A549 treated with ZK216348 at 1 μM for 4 hours (cell line): ENCODE results near the gene CHST7. TPM values are rescaled to one million over a fixed set of nuclear protein-coding genes. Genes with fewer than 3 reads are reported as not detected.

Source experiments
- total RNA-seq: library from RNA; stranded (reverse); fragments of 200-300 nt; extraction: Qiagen RNA extraction; gene quantifications from 5 replicates; pipeline ENCODE4 v1.2.3, GENCODE V29; 2022; ENCODE audit warnings: low read depth

CHST7 gene
- total RNA-seq, result 15.8 to 33.8 TPM (median 29.4 TPM) in 5 replicates

DNA sequence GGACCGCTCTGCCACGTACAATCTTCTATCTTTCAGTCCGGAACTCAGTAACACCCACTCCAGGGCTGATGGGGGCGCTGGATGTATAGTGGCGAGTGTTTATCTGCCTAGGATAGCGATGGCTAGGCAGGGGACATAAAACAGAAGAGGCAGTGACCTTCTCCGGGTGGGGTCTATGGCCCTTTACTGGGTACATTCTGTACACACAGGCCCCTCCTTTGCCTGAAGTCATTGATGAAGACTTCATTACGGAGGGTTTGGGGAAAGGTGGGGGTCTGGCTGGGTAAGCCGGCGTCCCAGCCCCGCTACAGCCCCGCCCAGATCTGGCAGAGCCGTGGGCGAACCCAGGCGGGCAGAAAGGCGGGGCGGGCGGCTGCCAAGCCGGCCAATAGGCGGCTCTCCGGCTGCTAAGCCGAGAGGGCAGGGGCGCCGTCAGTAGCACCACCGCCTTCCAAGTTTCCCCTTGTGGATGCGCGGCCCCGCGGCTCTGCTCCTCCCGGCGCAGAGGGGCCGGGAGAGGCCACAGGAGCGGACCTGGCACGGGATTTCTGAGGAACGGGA lies at the start of gene CHST7:
CHST7 (plus strand) TSS at position 435 of the 561 bp plus-strand sequence. CDS start 167 bp downstream, outside the sequence.

DNA sequence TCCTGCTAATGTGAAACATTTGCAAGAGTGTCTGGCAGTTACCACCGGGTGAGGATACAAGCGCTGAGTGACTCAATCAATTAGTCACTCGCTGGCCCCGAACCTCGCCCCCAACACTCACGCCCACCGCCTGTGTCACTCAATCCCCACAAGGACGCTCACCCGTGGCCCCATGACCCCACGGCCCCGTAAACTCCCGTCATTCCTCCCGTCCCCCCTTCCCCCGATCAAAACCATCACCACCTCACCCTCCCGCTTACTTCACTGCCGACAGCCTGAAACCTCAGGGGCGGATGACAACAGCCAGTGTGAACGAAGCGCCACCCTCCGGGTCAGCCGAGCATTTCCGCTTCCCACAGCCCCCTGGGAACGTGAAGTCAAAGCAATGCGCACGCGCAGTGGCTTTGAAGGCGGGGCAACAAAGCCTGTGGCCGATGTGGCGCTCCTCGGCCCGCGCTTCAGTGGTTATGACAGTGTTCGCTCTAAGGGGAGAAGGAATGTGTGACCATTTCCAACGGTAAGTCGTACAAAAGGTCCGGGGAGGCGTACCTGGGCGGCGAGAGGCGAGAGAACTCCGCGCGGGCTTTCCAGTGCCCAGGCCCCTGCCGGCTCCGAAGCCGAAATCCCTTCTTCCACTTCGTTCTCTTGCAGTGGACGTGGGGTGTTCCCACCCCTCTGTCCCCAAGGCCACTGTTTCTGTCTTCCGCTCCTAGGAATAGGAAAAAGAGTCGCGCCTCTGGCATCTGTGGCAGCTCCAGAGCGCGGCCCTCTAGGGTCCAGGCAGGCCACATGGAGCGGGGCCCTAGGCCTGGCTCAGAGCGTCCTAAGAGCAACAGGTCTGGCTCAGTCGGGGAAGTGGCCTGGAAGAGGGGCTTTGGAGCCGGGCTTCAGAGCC lies 28.2 kb upstream of the CHST7 start, which contains the start of gene ZNF674:
ZNF674 (minus strand) TSS at position 311 of the 895 bp plus-strand sequence. CDS start 3,334 bp downstream, outside the sequence.

Other genes starting within 250 kb of the CHST7 start
- gene ZNF674, start 28.3 kb upstream of the CHST7 start, total RNA-seq, result 2.6 to 3.6 TPM (median 2.9 TPM) in 5 replicates
- gene SLC9A7, start 185.4 kb downstream of the CHST7 start, total RNA-seq, result 8.2 to 13.1 TPM (median 10.8 TPM) in 5 replicates